K562 (cell line): ENCODE data around the gene ZMYND8. TPM values are rescaled to one million over a fixed set of nuclear protein-coding genes. Genes with fewer than 3 reads are reported as not detected.

ENCODE experiments used
- ATF7 ChIP-seq: fragments of 450-650 bp; IDR thresholded peaks from 2 replicates; pipeline ENCODE4 v1.7.1; 2014; ENCODE audit warnings: mild to moderate bottlenecking, moderate library complexity
- BRCA1 ChIP-seq, 2 experiments: fragments of 450-650 bp in 1 of 2; sonication (generic) in 1 of 2; formaldehyde crosslinking in 1 of 2; IDR thresholded peaks; 2 replicates each; pipeline versions ENCODE4 v1.5.0 to v1.6.1; 2017 to 2020; ENCODE audit warnings: mild to moderate bottlenecking in 1 of 2, missing genetic modification reagents in 1 of 2
- BRD9 ChIP-seq: fragments of 450-650 bp; IDR thresholded peaks from 2 replicates; pipeline ENCODE4 v1.6.1; 2018; ENCODE audit warnings: low read depth; ENCODE audit not compliant: partially characterized antibody
- CCNT2 ChIP-seq: IDR thresholded peaks from 2 replicates; pipeline ENCODE4 v1.6.1; 2011; ENCODE audit warnings: borderline replicate concordance, low read depth, mild to moderate bottlenecking, moderate library complexity, mixed read lengths, low read length; ENCODE audit not compliant: insufficient read length; ENCODE audit errors: extremely low read depth
- GTF3C2 ChIP-seq: IDR thresholded peaks from 3 replicates; pipeline ENCODE4 v1.6.1; 2011; ENCODE audit warnings: borderline replicate concordance, mild to moderate bottlenecking, moderate library complexity; ENCODE audit not compliant: insufficient read length; ENCODE audit errors: extremely low read depth
- HOXB6 ChIP-seq: fragments of 250-450 bp; sonication (Bioruptor Pico); IDR thresholded peaks from 2 replicates; pipeline ENCODE4 v1.5.1; 2022; ENCODE audit warnings: mild to moderate bottlenecking, borderline replicate concordance
- MBD2 ChIP-seq: sonication (generic); IDR thresholded peaks from 2 replicates; pipeline ENCODE4 v1.6.1; 2016; ENCODE audit warnings: low read depth, borderline replicate concordance
- MYBL2 ChIP-seq, 2 experiments: fragments of 450-650 bp in 1 of 2; sonication (generic) in 1 of 2; formaldehyde crosslinking in 1 of 2; IDR thresholded peaks; 2 replicates each; pipeline versions ENCODE4 v1.6.1 to v1.8.1; 2017 to 2022; ENCODE audit warnings: borderline replicate concordance in 1 of 2, inconsistent platforms in 1 of 2, low read depth in 1 of 2, mild to moderate bottlenecking in 1 of 2, missing genetic modification reagents in 1 of 2, moderate library complexity in 1 of 2
- NEUROD1 ChIP-seq: fragments of 150-350 bp; IDR thresholded peaks from 2 replicates; pipeline ENCODE4 v1.6.1; 2014; ENCODE audit warnings: borderline replicate concordance, low read length, low read depth; ENCODE audit not compliant: partially characterized antibody
- PHTF2 ChIP-seq: fragments of 250-450 bp; sonication (Bioruptor Pico); IDR thresholded peaks from 2 replicates; pipeline ENCODE4 v1.5.0; 2021; ENCODE audit warnings: mild to moderate bottlenecking
- POLR3G ChIP-seq: IDR thresholded peaks from 2 replicates; pipeline ENCODE4 v1.6.1; 2011; ENCODE audit not compliant: insufficient read length, insufficient replicate concordance; ENCODE audit errors: extremely low read depth
- PTTG1 ChIP-seq: fragments of 450-650 bp; IDR thresholded peaks from 2 replicates; pipeline ENCODE4 v1.6.1; 2016; ENCODE audit warnings: low read depth, mild to moderate bottlenecking, missing genetic modification characterization, missing compliant biosample characterization
- SFPQ ChIP-seq: fragments of 200-400 bp; formaldehyde crosslinking; IDR thresholded peaks from 2 replicates; pipeline ENCODE4 v1.6.1; 2017; ENCODE audit warnings: mild to moderate bottlenecking, low read depth, low read length, moderate library complexity
- SMAD3 ChIP-seq: fragments of 450-650 bp; formaldehyde crosslinking; conservative IDR thresholded peaks from 2 replicates; pipeline ENCODE4 v1.4.0; 2020; ENCODE audit warnings: mild to moderate bottlenecking
- TCF3 ChIP-seq: sonication (generic); formaldehyde crosslinking; IDR thresholded peaks from 2 replicates; pipeline ENCODE4 v1.4.0; 2020; ENCODE audit warnings: mild to moderate bottlenecking, missing genetic modification reagents
- TFAP4 ChIP-seq: sonication (generic); formaldehyde crosslinking; IDR thresholded peaks from 2 replicates; pipeline ENCODE4 v1.8.0; 2022; ENCODE audit warnings: missing genetic modification reagents, mild to moderate bottlenecking, moderate library complexity, borderline replicate concordance
- TRIM28 ChIP-seq: fragments of 450-650 bp; IDR thresholded peaks from 2 replicates; pipeline ENCODE4 v1.6.1; 2017
- ZNF143 ChIP-seq: sonication (generic); formaldehyde crosslinking; IDR thresholded peaks from 2 replicates; pipeline ENCODE4 v1.9.0; 2022; ENCODE audit warnings: mild to moderate bottlenecking, missing genetic modification reagents
- polyA plus RNA-seq, 8 experiments: library from polyadenylated mRNA; depleted of rRNA in 4 of 8; stranded (reverse) in 5 of 8; unstranded in 3 of 8; fragments of >200 nt; fragmentation: Nextera tagmentation in 2 of 8; fragmentation: Illumina TruSeq in 1 of 8; extraction: Ambion mirVana in 2 of 8; extraction: Trizol in 1 of 8; gene quantifications; 2 replicates each; pipeline versions ENCODE4 v1.2.1 to v1.2.3, GENCODE V29; 2011 to 2014; ENCODE audit warnings: inconsistent platforms in 1 of 8, missing spikeins in 1 of 8
- total RNA-seq, 7 experiments: library from RNA; depleted of rRNA in 6 of 7; stranded (reverse); fragments of >200 nt in 6 of 7; fragmentation: Illumina TruSeq in 2 of 7; extraction: Trizol in 2 of 7; gene quantifications; 2 replicates each; pipeline versions ENCODE4 v1.2.1 to v1.2.3, GENCODE V29; 2011 to 2021; ENCODE audit warnings: low replicate concordance in 1 of 7
- TF ChIP-seq, protein P1 (sequence below): sonication (generic); formaldehyde crosslinking; IDR thresholded peaks from 2 replicates; pipeline ENCODE4 v1.8.1; 2022; ENCODE audit warnings: missing genetic modification reagents

ZMYND8 gene
- total and polyA plus RNA-seq, 9 of the 15 experiments (the other 6 are each of a cell fraction or from before 2014, with no cell fraction given), result 31.8 to 148 (median 71.9) TPM

- TF ChIP-seq SMAD3 (CRISPR knock-in tag) (0 out of 2 replicates have a peak, but pooled peaks have one; percentile 3), BRCA1 (IDR thresholded peaks at IDR 0.05) (no peak), BRCA1 (CRISPR knock-in tag; IDR thresholded peaks at IDR 0.05) (no peak), TRIM28 (no peak; the same call in 1 of the 2 replicates), TFAP4 (peak; percentile 81; the same call in 1 of the 2 replicates), PTTG1 (tag) (no peak), HOXB6 (peak; percentile 40; the same call in 1 of the 2 replicates), TCF3 (CRISPR knock-in tag) (no peak), MBD2 (no peak; the same call in 1 of the 2 replicates), ATF7 (peak; percentile 61; the same call in 1 of the 2 replicates), BRD9 (peak; percentile 91), MYBL2 (IDR thresholded peaks at IDR 0.05; ENCODE audit: low read depth) (no peak), MYBL2 (CRISPR knock-in tag; IDR thresholded peaks at IDR 0.05; ENCODE audit: borderline replicate concordance) (no peak), GTF3C2 (no peak), SFPQ (no peak), PHTF2 (no peak), POLR3G (no peak), ZNF143 (CRISPR knock-in tag) (no peak), CCNT2 (no peak), NEUROD1 (no peak)
- TF ChIP-seq, protein P1, sequence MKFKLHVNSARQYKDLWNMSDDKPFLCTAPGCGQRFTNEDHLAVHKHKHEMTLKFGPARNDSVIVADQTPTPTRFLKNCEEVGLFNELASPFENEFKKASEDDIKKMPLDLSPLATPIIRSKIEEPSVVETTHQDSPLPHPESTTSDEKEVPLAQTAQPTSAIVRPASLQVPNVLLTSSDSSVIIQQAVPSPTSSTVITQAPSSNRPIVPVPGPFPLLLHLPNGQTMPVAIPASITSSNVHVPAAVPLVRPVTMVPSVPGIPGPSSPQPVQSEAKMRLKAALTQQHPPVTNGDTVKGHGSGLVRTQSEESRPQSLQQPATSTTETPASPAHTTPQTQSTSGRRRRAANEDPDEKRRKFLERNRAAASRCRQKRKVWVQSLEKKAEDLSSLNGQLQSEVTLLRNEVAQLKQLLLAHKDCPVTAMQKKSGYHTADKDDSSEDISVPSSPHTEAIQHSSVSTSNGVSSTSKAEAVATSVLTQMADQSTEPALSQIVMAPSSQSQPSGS (CRISPR knock-in tag), result no peak
Measured at GRCh38 chr20:47357296-47358038, 968 bp upstream of the ZMYND8 start (continued).
